IMR-90 (cell line): ENCODE measurements around the gene FANK1.

Experiments
- CTCF ChIP-seq: conservative IDR thresholded peaks from 2 replicates; pipeline ENCODE4 v1.5.1; 2012; ENCODE audit warnings: mild to moderate bottlenecking, low read depth, low read length, improper control_type of control experiment
- ELK1 ChIP-seq: fragments of 150-350 bp; IDR thresholded peaks from 2 replicates; pipeline ENCODE4 v1.6.1; 2016; ENCODE audit warnings: low read depth, mild to moderate bottlenecking, low read length, moderate library complexity, borderline replicate concordance
- SMC3 ChIP-seq: fragments of 150-350 bp; IDR thresholded peaks from 2 replicates; pipeline ENCODE4 v1.6.1; 2016; ENCODE audit warnings: low read depth, mild to moderate bottlenecking, antibody characterized with exemption, low read length, moderate library complexity

GRCh38 chr10:126041804-126042231 lies 145.5 kb downstream of the FANK1 start:
- TF ChIP-seq CTCF = no peak
- no peak for TF ChIP-seq ELK1
- no peak for TF ChIP-seq SMC3
